ENCODE data around the gene PIGP.
"Not testable (repeated sequence)": the region's sequence is repeated elsewhere in the genome, so short reads cannot be mapped to it uniquely, and the experiment has no call there.

PIGP gene

DNA sequence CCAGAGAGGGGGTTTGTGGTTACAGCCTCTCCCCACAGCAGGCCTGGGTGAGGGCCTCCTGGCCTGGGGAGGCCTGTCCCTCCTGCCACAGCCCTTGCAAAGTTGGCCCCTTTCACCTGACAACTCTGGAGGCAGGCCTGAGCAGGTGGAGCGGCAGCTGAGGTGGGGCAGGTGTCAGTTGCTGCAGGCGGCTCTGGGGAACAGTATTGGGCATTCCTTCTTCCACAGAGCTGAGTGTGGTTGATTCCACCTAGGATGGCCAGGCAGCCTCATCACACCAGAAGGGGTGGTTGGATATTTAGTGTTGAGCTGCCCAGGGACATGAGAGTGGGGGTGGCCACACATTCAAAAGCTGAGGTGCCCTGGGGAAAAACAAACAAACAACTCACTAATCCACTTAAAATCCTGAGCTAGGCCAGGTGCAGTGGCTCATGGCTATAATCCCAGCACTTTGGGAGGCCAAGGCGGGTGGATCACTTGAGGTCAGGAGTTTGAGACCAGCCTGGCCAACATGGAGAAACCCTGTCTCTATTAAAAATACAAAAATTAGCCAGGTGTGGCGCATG lies 31.1 kb downstream of the PIGP start:
- no peak for DNase-seq

DNA sequence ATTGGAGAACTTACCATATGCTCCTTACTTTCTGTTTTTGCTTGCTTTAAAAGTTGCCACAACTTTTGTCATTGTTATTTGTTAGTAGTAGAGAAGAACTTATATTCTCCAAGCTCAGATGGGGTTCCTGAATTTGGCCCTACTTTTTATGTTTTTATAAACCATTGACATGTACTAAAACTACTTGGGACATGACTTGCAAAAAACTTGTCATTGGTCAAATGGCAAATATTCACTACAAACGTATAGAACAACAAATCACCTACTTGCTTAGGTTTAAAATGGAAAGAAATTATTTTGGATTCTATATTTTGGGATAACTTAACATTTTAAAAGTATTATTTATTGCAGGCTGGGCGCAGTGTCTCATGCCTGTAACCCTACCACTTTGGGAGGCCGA lies 32.7 kb downstream of the PIGP start:
- no peak for DNase-seq

DNA sequence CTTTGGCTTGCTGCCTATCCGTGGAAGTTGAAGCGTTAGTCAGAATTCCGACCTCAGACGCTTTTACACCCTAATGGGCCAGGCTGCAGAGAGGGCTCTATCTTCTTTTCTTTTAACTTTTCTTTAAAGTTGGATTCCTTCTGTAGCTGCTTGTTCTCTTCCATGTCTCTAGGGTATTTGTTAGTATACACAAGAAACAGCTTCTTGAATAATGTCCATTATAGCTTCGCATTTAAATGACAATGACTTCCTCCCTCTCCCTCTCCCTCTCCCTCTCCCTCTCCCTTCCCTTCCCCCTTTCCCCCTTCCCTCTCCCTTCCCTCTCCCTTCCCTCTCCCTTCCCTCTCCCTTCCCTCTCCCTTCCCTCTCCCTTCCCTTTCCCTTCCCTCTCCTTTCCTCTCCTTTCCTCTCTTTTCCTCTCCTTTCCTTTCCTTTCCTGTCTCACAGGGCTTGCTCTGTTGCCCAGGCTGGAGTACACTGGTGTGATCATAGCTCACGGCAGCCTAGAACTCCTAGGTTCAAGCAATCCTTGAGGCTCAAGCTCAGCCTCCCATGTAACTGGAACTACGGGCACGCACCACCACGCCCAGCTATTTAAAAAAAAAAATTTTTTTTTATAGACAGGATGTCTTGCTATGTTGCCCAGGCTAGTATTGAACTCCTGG lies 33.3 kb downstream of the PIGP start:
- DNase-seq = no peak

- DNase-seq = no peak
Observed at GRCh38 chr21:37036177-37036576, 36.7 kb downstream of the PIGP start.

DNA sequence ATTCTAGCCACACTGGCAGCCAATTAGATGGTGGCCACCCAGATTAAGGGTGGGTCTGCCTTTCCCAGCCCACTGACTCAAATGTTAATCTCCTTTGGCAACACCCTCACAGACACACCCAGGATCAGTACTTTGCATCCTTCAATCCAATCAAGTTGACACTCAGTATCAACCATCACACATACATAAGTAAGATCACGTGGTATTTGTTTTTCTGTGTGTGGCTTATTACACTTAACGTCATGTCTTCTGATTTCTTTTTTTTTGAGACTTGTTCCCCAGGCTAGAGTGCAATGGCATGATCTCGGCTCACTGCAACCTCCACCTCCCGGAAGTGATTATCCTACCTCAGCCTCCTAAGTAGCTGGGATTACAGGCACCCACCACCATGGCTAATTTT lies 38.5 kb downstream of the PIGP start:
- not testable (repeated sequence) for DNase-seq

DNA sequence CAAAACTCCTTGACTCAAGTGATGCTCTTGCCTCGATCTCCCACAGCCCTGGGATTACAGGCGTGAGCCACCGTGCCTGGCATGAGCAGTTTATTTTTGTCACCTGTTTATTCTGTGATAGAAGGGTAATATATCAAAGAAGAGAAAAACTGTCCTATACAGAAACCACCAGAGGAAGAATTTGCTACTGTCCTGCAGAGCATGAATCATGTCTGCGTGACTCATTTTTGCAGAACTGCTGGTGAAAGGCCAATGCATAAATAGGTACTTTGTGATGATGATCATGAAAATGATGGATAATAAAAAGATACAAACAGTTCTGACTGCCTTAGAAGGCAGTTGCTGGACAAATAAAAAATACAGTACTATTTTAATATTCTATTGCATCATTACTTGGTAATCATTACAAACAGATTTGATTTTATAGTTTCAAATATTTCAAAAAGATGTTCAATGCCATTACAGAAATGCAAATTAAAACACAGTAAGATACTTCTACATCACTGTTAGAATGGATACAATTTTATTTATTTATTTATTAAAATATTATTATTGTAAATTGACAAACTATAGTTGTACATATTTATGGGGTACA lies 39.9 kb downstream of the PIGP start:
- peak; percentile 60 for DNase-seq

- DNase-seq = no peak
Observed at GRCh38 chr21:37032293-37032692, 40.6 kb downstream of the PIGP start.

GRCh38 chr21:37030864-37031263 lies 42.0 kb downstream of the PIGP start:
- no peak for DNase-seq

DNA sequence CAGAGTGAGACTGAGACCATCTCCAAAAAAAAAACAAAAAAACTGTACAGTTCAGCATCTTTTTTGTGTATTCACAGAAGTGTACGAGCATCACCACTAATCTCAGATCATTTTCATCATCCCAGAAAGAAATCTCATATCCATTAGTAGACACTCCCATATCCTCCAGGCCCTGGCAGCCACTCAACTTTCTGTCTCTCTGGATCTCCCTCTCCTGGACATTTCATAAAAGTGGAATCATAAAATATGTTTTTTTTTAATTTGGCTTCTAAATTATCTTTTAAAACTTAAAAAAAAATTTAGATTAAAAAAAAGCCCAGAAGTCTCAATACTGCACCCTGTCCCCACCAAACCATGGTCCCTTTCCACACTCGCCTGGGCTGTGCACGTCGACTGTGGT lies 44.3 kb downstream of the PIGP start:
- peak; percentile 42 for DNase-seq

GRCh38 chr21:37026499-37026898 lies 46.4 kb downstream of the PIGP start:
- no peak for DNase-seq

DNA sequence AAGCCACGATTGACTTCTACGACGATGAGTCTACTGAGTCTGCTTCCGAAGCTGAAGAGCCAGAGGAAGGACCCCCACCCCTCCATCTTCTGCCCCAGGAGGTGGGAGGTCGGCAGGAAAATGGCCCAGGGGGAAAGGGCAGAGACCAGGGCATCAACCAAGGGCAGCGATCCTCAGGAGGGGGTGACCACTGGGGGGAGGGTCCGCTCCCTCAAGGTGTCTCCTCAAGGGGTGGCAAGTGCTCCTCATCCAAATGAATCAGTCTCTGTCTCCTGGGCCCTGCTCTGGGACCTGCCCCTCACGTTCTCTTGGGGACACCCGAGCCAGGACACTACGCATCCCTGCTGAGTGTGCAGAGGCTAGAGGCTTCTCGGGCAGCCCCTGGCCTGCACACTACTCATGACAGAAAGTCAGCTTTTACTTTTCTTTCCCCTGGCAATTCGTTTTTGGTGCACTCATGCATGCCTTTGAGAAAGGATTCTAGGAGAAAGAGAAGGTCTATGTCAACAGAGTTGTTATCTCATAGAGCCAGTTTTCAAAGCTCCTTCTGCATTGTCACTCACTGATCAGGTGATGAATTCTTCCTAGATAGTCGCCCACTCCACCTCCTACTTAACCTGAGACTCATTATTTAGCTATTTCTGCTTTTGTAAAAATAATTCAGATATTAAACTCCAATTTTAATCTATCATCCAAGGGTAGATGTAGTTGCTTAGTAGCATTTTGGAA lies 54.8 kb downstream of the PIGP start:
- no peak for DNase-seq
